GM19324 (cell line): ENCODE results near the gene COL12A1.
"Not testable (repeated sequence)": the region's sequence is repeated elsewhere in the genome, so short reads cannot be mapped to it uniquely, and the experiment has no call there.

Experiments used
- ATAC-seq: cut with Tn5 transposase; IDR thresholded peaks from one replicate; pipeline ENCODE4 v1.9.1; 2021; ENCODE audit warnings: mild to moderate bottlenecking, moderate library complexity; ENCODE audit not compliant: unreplicated experiment, low FRiP score

COL12A1 gene

DNA sequence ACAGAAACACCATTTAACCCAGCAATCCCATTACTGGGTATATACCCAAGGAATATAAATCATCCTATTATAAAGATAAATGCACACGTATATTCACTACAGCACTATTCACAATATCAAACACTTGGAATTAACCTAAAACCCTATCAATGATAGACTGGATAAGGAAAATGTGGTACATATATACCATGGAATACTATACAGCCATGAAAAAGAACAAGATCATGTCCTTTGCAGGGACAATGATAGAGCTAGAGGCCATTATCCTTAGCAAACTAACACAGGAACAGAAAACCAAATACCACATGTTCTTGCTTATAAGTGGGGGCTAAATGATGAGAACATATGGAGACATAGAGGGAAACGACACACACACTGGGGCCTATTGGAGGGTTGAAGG, 19.3 kb downstream of the COL12A1 start:
- ATAC-seq = not testable (repeated sequence)

GRCh38 chr6:75183099-75183541, 22.7 kb downstream of the COL12A1 start:
- ATAC-seq = no peak

DNA sequence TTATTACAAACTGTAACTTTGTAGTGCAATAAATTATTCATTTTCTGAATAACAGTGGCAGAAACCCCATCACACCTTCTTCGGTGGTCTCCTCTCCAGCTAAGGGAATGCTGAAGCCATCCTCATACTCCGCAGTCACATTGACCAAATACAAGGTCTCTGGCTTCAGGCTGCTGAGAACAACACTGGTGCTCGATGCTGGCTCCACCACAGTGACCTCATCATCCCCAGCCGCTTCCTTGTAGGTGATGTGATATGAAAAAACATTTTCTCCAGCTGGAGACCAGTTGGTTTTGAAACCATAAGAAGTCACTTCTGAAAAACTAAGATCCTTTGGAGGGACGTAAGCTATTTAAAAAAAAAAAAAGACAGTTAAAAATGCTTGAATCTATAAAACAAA, 25.0 kb downstream of the COL12A1 start:
- no peak for ATAC-seq

DNA sequence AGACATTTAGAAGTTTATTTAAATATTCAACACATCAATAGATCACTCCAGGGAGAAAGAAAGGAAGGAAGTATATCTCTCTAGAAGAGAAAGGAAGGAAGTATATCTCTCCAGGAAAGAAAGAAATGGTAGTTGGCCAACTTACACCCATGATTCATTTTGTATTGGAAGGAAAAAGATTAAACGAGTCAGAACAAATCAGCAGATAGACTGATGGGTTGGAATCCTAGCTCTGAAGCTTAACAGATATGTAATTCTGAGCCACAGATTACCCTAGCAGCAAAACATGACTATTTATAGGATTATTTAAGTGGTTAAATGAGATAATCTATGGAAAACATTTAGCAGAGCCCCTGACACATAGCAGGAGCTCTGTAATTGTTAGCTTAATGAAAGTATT, 27.1 kb downstream of the COL12A1 start:
- no peak for ATAC-seq

DNA sequence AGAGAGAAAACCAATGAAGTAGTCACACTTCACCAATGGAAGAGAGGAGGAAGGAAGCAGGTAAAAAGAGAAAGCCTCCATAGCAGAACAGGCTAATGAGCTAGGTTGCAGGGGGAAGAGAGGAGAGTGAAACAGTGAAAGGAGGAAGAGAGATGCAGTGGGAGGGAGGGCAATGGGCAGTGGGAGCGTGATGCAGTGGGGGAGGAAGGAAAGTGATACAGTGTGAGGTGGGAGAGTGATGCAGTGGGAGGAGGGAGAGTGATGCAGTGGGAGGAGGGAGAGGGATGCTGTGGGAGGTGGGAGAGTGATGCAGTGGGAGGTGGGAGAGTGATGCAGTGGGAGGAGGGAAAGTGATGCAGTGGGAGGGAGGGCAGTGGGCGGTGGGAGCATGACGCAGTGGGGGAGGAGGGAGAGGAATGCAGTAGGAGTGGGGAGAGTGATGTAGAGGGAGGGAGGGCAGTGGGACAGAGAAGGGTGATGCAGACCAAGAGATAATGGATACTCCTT, 29.7 kb downstream of the COL12A1 start:
- ATAC-seq = no peak

DNA sequence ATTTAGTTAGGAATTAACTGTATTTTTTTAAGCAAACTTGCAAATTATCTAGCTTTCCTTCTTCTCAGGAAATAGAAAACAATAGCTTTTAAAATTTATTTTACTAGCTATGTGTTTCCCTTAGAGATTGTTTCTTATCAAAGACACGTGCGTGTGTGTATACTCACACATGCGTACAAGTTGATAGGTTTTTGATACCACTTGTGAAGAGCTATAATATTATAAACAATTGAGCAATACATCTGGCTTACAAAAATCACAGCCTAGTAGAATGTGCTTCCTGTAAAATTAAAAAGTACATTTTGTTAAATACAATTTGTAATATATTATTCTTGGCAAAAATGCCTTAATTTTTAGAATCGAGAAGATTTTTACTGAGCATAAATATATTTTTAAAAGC, 33.9 kb downstream of the COL12A1 start:
- no peak for ATAC-seq

DNA sequence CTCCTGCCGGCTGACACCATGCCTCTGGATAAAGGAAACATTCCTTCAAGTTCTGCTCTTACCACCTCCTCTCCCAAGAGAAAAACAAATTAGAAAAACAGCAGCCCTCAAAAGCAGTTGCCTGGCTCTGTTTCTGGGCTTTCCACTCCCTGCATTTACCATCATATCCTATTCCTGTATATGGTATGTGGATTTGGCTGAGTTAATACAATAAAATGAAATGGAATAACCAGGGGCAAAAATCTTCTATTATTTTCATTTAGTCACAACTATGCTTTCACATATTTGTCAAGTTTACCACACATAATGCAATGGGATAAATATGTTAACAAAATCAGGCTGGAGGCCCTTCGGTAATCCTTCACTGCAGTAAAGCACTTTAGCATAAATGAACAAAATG, 34.3 kb downstream of the COL12A1 start:
- no peak for ATAC-seq

DNA sequence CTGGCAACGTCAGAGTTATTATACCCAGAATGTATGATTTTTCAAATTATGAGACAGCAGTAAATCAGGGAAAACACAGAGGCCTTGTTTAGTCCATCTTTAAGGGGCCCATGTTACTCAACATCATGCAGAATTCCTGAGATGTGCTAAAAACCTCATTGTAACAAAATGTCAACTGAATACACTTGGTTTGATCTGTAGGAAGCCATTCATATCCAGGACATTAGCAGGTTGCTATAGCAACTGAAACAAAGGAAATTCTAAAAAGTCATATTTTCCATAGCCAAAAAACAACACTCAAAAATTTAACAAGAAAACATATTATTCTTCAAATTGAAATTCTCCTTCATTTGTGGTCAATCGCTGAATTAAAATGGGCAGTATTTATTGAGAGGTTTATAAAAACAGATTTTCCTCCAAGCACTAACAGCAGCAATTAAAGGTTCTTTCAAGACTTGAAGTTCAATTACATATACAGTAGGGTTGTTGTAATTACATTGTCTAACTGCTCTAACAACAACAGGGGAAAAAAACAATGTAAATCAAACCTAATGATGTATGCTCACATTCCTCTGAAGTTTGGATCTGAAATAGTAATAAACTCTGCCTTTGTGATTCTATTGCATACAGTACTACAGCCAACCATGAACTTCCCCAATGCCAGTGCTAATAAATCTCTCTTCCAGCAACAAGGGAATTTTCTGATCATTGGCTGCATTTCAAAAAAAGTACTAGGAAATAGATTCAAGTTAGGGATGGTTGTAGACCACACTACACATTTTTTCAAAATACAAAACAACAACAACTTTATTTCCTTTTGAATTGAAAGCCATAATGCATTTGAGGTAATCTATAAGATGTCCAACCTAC, 34.9 kb downstream of the COL12A1 start:
- ATAC-seq = no peak

- no peak for ATAC-seq
Observed at GRCh38 chr6:75169689-75170586, 35.9 kb downstream of the COL12A1 start.

- ATAC-seq = no peak
Observed at GRCh38 chr6:75167851-75168250, 38.0 kb downstream of the COL12A1 start.

DNA sequence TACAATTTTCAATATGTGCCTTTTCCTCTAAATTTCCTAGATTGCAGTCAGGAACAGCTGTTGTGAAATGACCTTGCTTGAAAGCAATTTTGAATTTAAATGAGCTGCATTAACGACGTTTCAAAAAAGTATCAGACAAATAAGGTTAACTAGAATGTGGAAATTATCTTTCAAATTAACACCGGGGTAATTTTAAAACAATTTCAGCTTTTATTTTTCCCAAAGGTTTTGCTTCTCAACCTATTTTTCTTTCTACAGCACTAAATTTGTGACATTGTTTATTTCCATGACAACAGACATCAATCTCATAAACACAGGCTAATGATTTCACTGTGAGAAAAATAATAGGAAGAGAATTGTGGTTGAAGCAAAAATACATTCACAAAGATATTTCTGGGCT, 38.5 kb downstream of the COL12A1 start:
- ATAC-seq = no peak

- no peak for ATAC-seq
Observed at GRCh38 chr6:75166773-75167172, 39.1 kb downstream of the COL12A1 start.

DNA sequence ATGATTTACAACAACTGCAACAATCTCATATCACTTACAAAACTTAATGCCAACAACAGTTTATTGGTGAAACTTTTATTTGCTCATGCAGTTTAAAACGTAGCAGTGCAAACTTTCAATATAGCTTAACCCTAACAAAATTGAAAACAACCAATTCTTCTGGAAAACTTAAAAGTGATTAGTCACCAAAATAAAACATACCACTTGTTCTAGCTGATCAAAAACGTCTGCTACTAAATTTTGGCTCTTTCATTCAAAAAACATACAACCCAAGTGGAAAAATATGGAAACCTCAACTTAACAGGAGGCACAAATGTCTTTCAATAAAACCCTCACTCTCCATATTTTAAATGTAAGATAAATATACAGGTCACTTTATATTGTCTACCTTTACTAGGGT, 39.6 kb downstream of the COL12A1 start:
- no peak for ATAC-seq

DNA sequence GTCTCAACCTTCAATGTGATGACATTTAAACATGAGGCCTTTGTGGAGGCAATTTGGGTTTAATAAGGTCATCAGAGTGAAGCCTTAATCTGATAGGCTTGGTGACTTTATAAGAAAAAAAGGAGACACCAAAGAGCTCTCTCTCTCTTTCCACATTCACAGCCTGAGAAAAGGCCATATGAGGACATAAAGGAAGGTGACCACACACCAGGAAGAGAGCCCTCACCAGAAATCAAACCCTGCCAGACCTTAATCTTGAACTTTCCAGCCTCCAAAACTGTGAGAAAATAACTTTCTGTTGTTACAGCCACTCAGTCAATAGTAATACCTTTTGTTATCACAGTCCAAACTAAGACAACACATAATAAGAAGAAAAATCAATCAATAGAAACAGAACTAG, 47.7 kb downstream of the COL12A1 start:
- no peak for ATAC-seq

DNA sequence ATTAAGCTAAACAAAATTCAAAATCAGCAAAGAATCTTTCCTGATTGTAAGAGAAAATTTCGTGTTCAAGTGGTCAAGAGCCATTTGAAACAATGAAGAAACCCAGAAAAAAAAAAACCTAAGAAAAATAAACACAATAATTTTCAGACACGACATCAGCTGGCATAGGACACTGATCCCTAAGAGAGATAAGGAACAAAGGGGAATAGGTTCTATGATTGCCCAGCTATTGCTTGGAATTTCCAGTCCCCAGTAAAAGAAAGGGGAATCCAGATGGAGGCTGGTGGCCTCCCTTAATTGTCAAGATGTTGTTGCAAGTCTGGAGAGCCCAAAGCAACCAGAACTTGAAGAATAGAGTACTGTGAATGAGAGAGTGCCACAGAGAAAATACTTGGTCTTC, 48.5 kb downstream of the COL12A1 start:
- ATAC-seq = no peak

GRCh38 chr6:75156186-75156878, 49.5 kb downstream of the COL12A1 start:
- no peak for ATAC-seq

- no peak for ATAC-seq
Observed at GRCh38 chr6:75155631-75156030, 50.2 kb downstream of the COL12A1 start.

- no peak for ATAC-seq
Observed at GRCh38 chr6:75154973-75155372, 50.9 kb downstream of the COL12A1 start.

- no peak for ATAC-seq
Observed at GRCh38 chr6:75150685-75151412, 55.0 kb downstream of the COL12A1 start.

- ATAC-seq = no peak
Observed at GRCh38 chr6:75149696-75150095, 56.2 kb downstream of the COL12A1 start.
